HG03558 (cell line): ENCODE measurements around the gene FILIP1.

Experiments used
- ATAC-seq: cut with Tn5 transposase; IDR thresholded peaks from one replicate; pipeline ENCODE4 v1.9.1; 2021; ENCODE audit warnings: moderate number of reproducible peaks; ENCODE audit not compliant: unreplicated experiment; ENCODE audit errors: extremely low read depth

The FILIP1 gene

GRCh38 chr6:75386050-75386770, 107.4 kb downstream of the FILIP1 start:
- ATAC-seq, result no peak

- ATAC-seq, result no peak
Measured at GRCh38 chr6:75384116-75384515, 109.5 kb downstream of the FILIP1 start.

- no peak for ATAC-seq
Measured at GRCh38 chr6:75382634-75382900, 111.0 kb downstream of the FILIP1 start.

GRCh38 chr6:75381877-75382633, 111.5 kb downstream of the FILIP1 start:
- ATAC-seq, result no peak

GRCh38 chr6:75379536-75379935, 114.1 kb downstream of the FILIP1 start:
- no peak for ATAC-seq

GRCh38 chr6:75378101-75378500, 115.5 kb downstream of the FILIP1 start:
- no peak for ATAC-seq

GRCh38 chr6:75377386-75377785, 116.2 kb downstream of the FILIP1 start:
- no peak for ATAC-seq

GRCh38 chr6:75376347-75377024, 117.1 kb downstream of the FILIP1 start:
- no peak for ATAC-seq

GRCh38 chr6:75374961-75375400, 118.6 kb downstream of the FILIP1 start:
- ATAC-seq, result no peak

- ATAC-seq, result no peak
Measured at GRCh38 chr6:75372884-75373283, 120.7 kb downstream of the FILIP1 start.

- ATAC-seq, result no peak
Measured at GRCh38 chr6:75370011-75370410, 123.6 kb downstream of the FILIP1 start.

GRCh38 chr6:75368864-75369402, 124.7 kb downstream of the FILIP1 start:
- no peak for ATAC-seq

- ATAC-seq, result no peak
Measured at GRCh38 chr6:75368151-75368779, 125.3 kb downstream of the FILIP1 start.

- ATAC-seq, result no peak
Measured at GRCh38 chr6:75363304-75363703, 130.3 kb downstream of the FILIP1 start.

GRCh38 chr6:75353644-75354043, 140.0 kb downstream of the FILIP1 start:
- ATAC-seq, result no peak

- ATAC-seq, result no peak
Measured at GRCh38 chr6:75351570-75351969, 142.0 kb downstream of the FILIP1 start.

- ATAC-seq, result no peak
Measured at GRCh38 chr6:75350808-75351207, 142.8 kb downstream of the FILIP1 start.

GRCh38 chr6:75350156-75350555, 143.4 kb downstream of the FILIP1 start:
- ATAC-seq, result no peak

GRCh38 chr6:75349262-75349984, 144.2 kb downstream of the FILIP1 start:
- no peak for ATAC-seq

GRCh38 chr6:75348882-75349261, 144.7 kb downstream of the FILIP1 start:
- no peak for ATAC-seq
